Left lung (tissue), 10 donors: ENCODE data around the gene MYO1A. TPM values are rescaled to one million over a fixed set of nuclear protein-coding genes. Genes with fewer than 3 reads are reported as not detected.

Experiments used
- ATAC-seq: fragments of 200-7000 bp; cut with Tn5 transposase; one replicate; pipeline ENCODE4 v1.9.1; 2020; ENCODE audit warnings: moderate library complexity
- DNase-seq, 4 donors: peaks; one replicate each; pipeline ENCODE4 v3.0.0-alpha.2; 2013 to 2020
- H3K27ac ChIP-seq, 2 donors: fragments of 200-600 bp; sonication (generic) in 1 of 2; one replicate each; pipeline versions ENCODE4 v1.5.0 to v1.8.0; 2020 to 2021
- H3K27me3 ChIP-seq, 2 donors: fragments of 200-600 bp; sonication (generic) in 1 of 2; one replicate each; pipeline versions ENCODE4 v1.5.0 to v1.8.0; 2020 to 2021
- H3K36me3 ChIP-seq, 2 donors: fragments of 200-600 bp; sonication (generic) in 1 of 2; one replicate each; pipeline versions ENCODE4 v1.5.0 to v1.8.0; 2020 to 2021
- H3K4me1 ChIP-seq, 2 donors: fragments of 200-600 bp; one replicate each; pipeline ENCODE4 v1.8.0; 2021
- H3K4me3 ChIP-seq, 2 donors: fragments of 200-600 bp; sonication (generic) in 1 of 2; one replicate each; pipeline versions ENCODE4 v1.5.0 to v1.8.0; 2020 to 2021; ENCODE audit warnings: mild to moderate bottlenecking in 1 of 2
- H3K9me3 ChIP-seq, 2 donors: fragments of 200-600 bp; sonication (generic) in 1 of 2; one replicate each; pipeline versions ENCODE4 v1.5.0 to v1.8.0; 2020 to 2021
- intact Hi-C, 2 donors: fragments of 100-400 bp; cut with DNase I; formaldehyde crosslinking; loops; one replicate each; pipeline versions ENCODE4 v1.11.2 to v1.14.2; 2022
- polyA plus RNA-seq, 6 donors: library from polyadenylated mRNA; unstranded; fragments of 120-200 nt; gene quantifications; one replicate each; pipeline ENCODE4 v1.2.1, GENCODE V29; 2013; ENCODE audit not compliant: insufficient read length in 6 of 6
- total RNA-seq, 2 donors: library from RNA; stranded (reverse); fragmentation: NEBNext Ultra II Directional; extraction: Animal tissue kit (Norgen Biotek cat#: 25700); gene quantifications; one replicate each; pipeline ENCODE4 v1.2.1, GENCODE V29; 2021
- TF ChIP-seq, protein P1 (sequence below), 2 donors: fragments of 200-600 bp; sonication (generic) in 1 of 2; IDR thresholded peaks; one replicate each; pipeline versions ENCODE4 v1.5.0 to v1.8.0; 2021; ENCODE audit warnings: antibody characterized with exemption in 2 of 2
- donor health status: DM: no; HTN: yes; CAD: no.
- donor health status: DM: no; HTN: no; CAD: no.

Gene MYO1A
- total and polyA plus RNA-seq, 8 donors = 0.07 to 0.29 (median 0.19) TPM; not detected in 2

DNA sequence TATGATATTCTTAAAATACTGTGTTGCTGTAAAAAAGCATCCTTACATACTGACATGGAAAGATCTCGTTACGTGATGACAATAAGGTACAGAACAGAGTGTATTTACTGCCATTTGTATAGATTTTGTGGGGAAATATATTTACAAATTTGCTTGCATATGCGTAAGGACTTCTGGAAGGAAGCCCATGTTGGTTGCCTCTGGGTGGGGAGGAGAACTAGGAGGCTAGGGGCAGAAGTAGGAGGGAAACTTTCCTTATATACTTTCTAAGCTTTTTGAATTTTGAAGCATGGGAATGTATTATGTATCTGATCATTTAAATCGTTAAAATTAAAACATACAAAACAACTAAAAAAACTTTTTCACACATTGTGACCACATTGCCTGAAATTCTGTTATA lies 9.7 kb downstream of the MYO1A start:
- H3K4me3 ChIP-seq = no peak overlapping the region
- no peaks in the 10 kb centered on the region for H3K9me3 ChIP-seq
- H3K27me3 ChIP-seq = peaks cover 0 to 1% of the 10 kb centered on the region in 2 donors
- DNase-seq (no peak), ATAC-seq (no peak)
- TF ChIP-seq, protein P1, sequence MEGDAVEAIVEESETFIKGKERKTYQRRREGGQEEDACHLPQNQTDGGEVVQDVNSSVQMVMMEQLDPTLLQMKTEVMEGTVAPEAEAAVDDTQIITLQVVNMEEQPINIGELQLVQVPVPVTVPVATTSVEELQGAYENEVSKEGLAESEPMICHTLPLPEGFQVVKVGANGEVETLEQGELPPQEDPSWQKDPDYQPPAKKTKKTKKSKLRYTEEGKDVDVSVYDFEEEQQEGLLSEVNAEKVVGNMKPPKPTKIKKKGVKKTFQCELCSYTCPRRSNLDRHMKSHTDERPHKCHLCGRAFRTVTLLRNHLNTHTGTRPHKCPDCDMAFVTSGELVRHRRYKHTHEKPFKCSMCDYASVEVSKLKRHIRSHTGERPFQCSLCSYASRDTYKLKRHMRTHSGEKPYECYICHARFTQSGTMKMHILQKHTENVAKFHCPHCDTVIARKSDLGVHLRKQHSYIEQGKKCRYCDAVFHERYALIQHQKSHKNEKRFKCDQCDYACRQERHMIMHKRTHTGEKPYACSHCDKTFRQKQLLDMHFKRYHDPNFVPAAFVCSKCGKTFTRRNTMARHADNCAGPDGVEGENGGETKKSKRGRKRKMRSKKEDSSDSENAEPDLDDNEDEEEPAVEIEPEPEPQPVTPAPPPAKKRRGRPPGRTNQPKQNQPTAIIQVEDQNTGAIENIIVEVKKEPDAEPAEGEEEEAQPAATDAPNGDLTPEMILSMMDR (IDR thresholded peaks at IDR 0.05) = no peak
- no peak overlapping the region for H3K27ac ChIP-seq
- H3K36me3 ChIP-seq = no peaks in the 10 kb centered on the region
- H3K4me1 ChIP-seq = no peaks in the 10 kb centered on the region
- intact Hi-C loops = no loop called here

- TF ChIP-seq, protein P1 (IDR thresholded peaks at IDR 0.05) = no peak
- Histone ChIP-seq H3K27ac (no peak overlapping the region), H3K36me3 (no peaks in the 10 kb centered on the region), H3K4me3 (no peak overlapping the region), H3K27me3 (no peaks in the 10 kb centered on the region), H3K9me3 (no peaks in the 10 kb centered on the region), H3K4me1 (no peaks in the 10 kb centered on the region)
- DNase-seq = no peak
- intact Hi-C loops = no loop called here
- ATAC-seq = no peak
Measured at GRCh38 chr12:57039016-57039798, 10.7 kb downstream of the MYO1A start.

GRCh38 chr12:57037264-57037663 lies 12.7 kb downstream of the MYO1A start:
- Histone ChIP-seq H3K27ac (no peak overlapping the region), H3K9me3 (no peaks in the 10 kb centered on the region), H3K4me1 (no peaks in the 10 kb centered on the region), H3K4me3 (no peak overlapping the region), H3K36me3 (no peaks in the 10 kb centered on the region), H3K27me3 (no peaks in the 10 kb centered on the region)
- TF ChIP-seq, protein P1 (IDR thresholded peaks at IDR 0.05) = no peak
- ATAC-seq (no peak), DNase-seq (no peak)
- intact Hi-C loops = no loop called here

GRCh38 chr12:57033431-57033830 lies 16.5 kb downstream of the MYO1A start:
- Histone ChIP-seq H3K9me3 (no peaks in the 10 kb centered on the region), H3K27me3 (no peaks in the 10 kb centered on the region), H3K4me3 (no peak overlapping the region), H3K27ac (no peak overlapping the region), H3K4me1 (peaks cover 0 to 4% of the 10 kb centered on the region in 2 donors), H3K36me3 (no peaks in the 10 kb centered on the region)
- no peak for DNase-seq
- intact Hi-C loops = no loop called here
- TF ChIP-seq, protein P1 (IDR thresholded peaks at IDR 0.05) = no peak
- no peak for ATAC-seq

GRCh38 chr12:57031789-57032188 lies 18.1 kb downstream of the MYO1A start:
- TF ChIP-seq, protein P1 (IDR thresholded peaks at IDR 0.05) = no peak
- Histone ChIP-seq H3K9me3 (no peaks in the 10 kb centered on the region), H3K27me3 (no peaks in the 10 kb centered on the region), H3K4me3 (no peak overlapping the region), H3K4me1 (peaks cover 0 to 4% of the 10 kb centered on the region in 2 donors), H3K36me3 (no peaks in the 10 kb centered on the region), H3K27ac (no peak overlapping the region)
- intact Hi-C loops = no loop called here
- ATAC-seq (no peak), DNase-seq (no peak)
